ENCODE measurements around the gene BOLA3.
"Not testable (repeated sequence)": the region's sequence is repeated elsewhere in the genome, so short reads cannot be mapped to it uniquely, and the experiment has no call there.

The BOLA3 gene

GRCh38 chr2:74147727-74148456 is at the start of gene BOLA3:
Gene BOLA3, minus strand, starts transcription at chr2:74147912. Its CDS starts 38 bp downstream, at chr2:74147874.
- peak; percentile 72 for DNase-seq

GRCh38 chr2:74197049-74197448 is 49.3 kb upstream of the BOLA3 start:
- DNase-seq = no peak

- DNase-seq = no peak
These were observed 47.1 kb upstream of the BOLA3 start for GRCh38 chr2:74194799-74195198.

- no peak for DNase-seq
These were observed 44.1 kb upstream of the BOLA3 start for GRCh38 chr2:74191596-74192380.

- no peak for DNase-seq
These were observed 41.0 kb upstream of the BOLA3 start for GRCh38 chr2:74188696-74189095.

GRCh38 chr2:74188018-74188601 is 40.4 kb upstream of the BOLA3 start:
- peak; percentile 63 for DNase-seq

GRCh38 chr2:74186706-74187105 is 39.0 kb upstream of the BOLA3 start:
- DNase-seq = not testable (repeated sequence)

GRCh38 chr2:74186038-74186437 is 38.3 kb upstream of the BOLA3 start:
- no peak for DNase-seq

- no peak for DNase-seq
These were observed 36.2 kb upstream of the BOLA3 start for GRCh38 chr2:74183878-74184277.

- no peak for DNase-seq
These were observed 34.0 kb upstream of the BOLA3 start for GRCh38 chr2:74181739-74182138.

GRCh38 chr2:74179063-74179865 is 31.6 kb upstream of the BOLA3 start:
- no peak for DNase-seq

- DNase-seq = peak; percentile 98
These were observed 30.7 kb upstream of the BOLA3 start, which contains the start of gene MOB1A for GRCh38 chr2:74178211-74179062. Gene MOB1A, minus strand, starts transcription at chr2:74178879. Its CDS starts 205 bp downstream, at chr2:74178674.

- DNase-seq = no peak
These were observed 30.0 kb upstream of the BOLA3 start for GRCh38 chr2:74177696-74178095.

- DNase-seq = no peak
These were observed 27.2 kb upstream of the BOLA3 start for GRCh38 chr2:74174909-74175308.

GRCh38 chr2:74168739-74169138 is 21.0 kb upstream of the BOLA3 start:
- no peak for DNase-seq

- no peak for DNase-seq
These were observed 17.0 kb upstream of the BOLA3 start for GRCh38 chr2:74164761-74165160.

- no peak for DNase-seq
These were observed 15.2 kb upstream of the BOLA3 start for GRCh38 chr2:74162951-74163350.

GRCh38 chr2:74155830-74156229 is 8.1 kb upstream of the BOLA3 start:
- no peak for DNase-seq

GRCh38 chr2:74152954-74153353 is 5.2 kb upstream of the BOLA3 start:
- no peak for DNase-seq

- DNase-seq = no peak
These were observed 2.0 kb upstream of the BOLA3 start for GRCh38 chr2:74149570-74150319.

GRCh38 chr2:74149247-74149525 is 1.5 kb upstream of the BOLA3 start:
- DNase-seq = no peak

Measured in fibroblast of skin of right quadriceps (primary cell).